Smooth muscle cell (in vitro differentiated cells): Measurements from ENCODE around the gene C5AR1. TPM values are rescaled to one million over a fixed set of nuclear protein-coding genes. Genes with fewer than 3 reads are reported as not detected.
"Not testable (repeated sequence)": the region's sequence is repeated elsewhere in the genome, so short reads cannot be mapped to it uniquely, and the experiment has no call there.

Experiments used
- DNase-seq: peaks from one replicate; lab custom pipeline; 2025; ENCODE audit not compliant: unreplicated experiment; lab: John Stamatoyannopoulos, UW
- H2AFZ ChIP-seq: fragments of 200-600 bp; sonication (generic); 2 replicates; pipeline ENCODE4 v1.6.0; 2016; ENCODE audit warnings: antibody characterized with exemption, low read depth, mild to moderate bottlenecking
- H3F3A ChIP-seq: fragments of 200-600 bp; sonication (generic); 2 replicates; pipeline ENCODE4 v1.6.0; 2017; ENCODE audit warnings: antibody characterized with exemption, low read depth
- H3K27ac ChIP-seq: fragments of 200-600 bp; sonication (generic); 2 replicates; pipeline ENCODE4 v1.5.1; 2016; ENCODE audit warnings: low read depth, mild to moderate bottlenecking
- H3K27me3 ChIP-seq: fragments of 200-600 bp; sonication (generic); 2 replicates; pipeline ENCODE4 v1.6.1; 2016; ENCODE audit warnings: low read depth, mild to moderate bottlenecking
- H3K36me3 ChIP-seq: fragments of 200-600 bp; sonication (generic); 2 replicates; pipeline ENCODE4 v1.5.1; 2016; ENCODE audit warnings: low read depth
- H3K4me1 ChIP-seq: fragments of 200-600 bp; sonication (generic); 2 replicates; pipeline ENCODE4 v1.5.1; 2016; ENCODE audit warnings: low read depth
- H3K4me2 ChIP-seq: fragments of 200-600 bp; sonication (generic); 2 replicates; pipeline ENCODE4 v1.6.0; 2016; ENCODE audit warnings: mild to moderate bottlenecking
- H3K4me3 ChIP-seq: fragments of 200-600 bp; sonication (generic); 2 replicates; pipeline ENCODE4 v1.5.1; 2016; ENCODE audit warnings: mild to moderate bottlenecking
- H3K79me2 ChIP-seq: fragments of 200-600 bp; sonication (generic); 2 replicates; pipeline ENCODE4 v1.6.0; 2016; ENCODE audit warnings: low read depth, mild to moderate bottlenecking
- H3K9ac ChIP-seq: fragments of 200-600 bp; sonication (generic); 2 replicates; pipeline ENCODE4 v1.6.0; 2016; ENCODE audit warnings: low read depth
- H3K9me3 ChIP-seq: fragments of 200-600 bp; sonication (generic); replicated peaks from 2 replicates; pipeline ENCODE4 v1.5.1; 2016; ENCODE audit warnings: low read depth
- H4K20me1 ChIP-seq: fragments of 200-600 bp; sonication (generic); 2 replicates; pipeline ENCODE4 v1.6.0; 2016; ENCODE audit warnings: low read depth
- CTCF ChIP-seq: fragments of 200-600 bp; sonication (generic); IDR thresholded peaks from 2 replicates; pipeline ENCODE4 v1.5.1; 2017; ENCODE audit warnings: borderline replicate concordance, mild to moderate bottlenecking, antibody characterized with exemption; ENCODE audit not compliant: insufficient read depth, poor library complexity, severe bottlenecking
- WGBS: methylation state at CpG from one replicate; pipeline ENCODE4 v1.1.7; 2016; ENCODE audit warnings: low lambda C conversion rate; 5-methylcytosine and 5-hydroxymethylcytosine counted together
- polyA plus RNA-seq: library from polyadenylated mRNA; unstranded; fragments of >200 nt; fragmentation: Nextera tagmentation; extraction: Ambion mirVana; gene quantifications from 2 replicates; pipeline ENCODE4 v1.2.1, GENCODE V29; 2016
- total RNA-seq: library from RNA; depleted of rRNA; stranded (reverse); fragments of >200 nt; gene quantifications from 2 replicates; pipeline ENCODE4 v1.2.3, GENCODE V29; 2014

C5AR1 gene
- total RNA-seq (0.49 and 1.6 TPM in 2 replicates), polyA plus RNA-seq (0.48 and 1.1 TPM in 2 replicates)

- Histone ChIP-seq H4K20me1 (no peaks in the 10 kb centered on the region), H3F3A (no peaks in the 10 kb centered on the region), H3K27ac (no peak within 1 kb of the TSS), H3K4me1 (no peaks in the 10 kb centered on the region), H3K79me2 (no peaks in the 10 kb centered on the region), H3K9me3 (no peaks in the 10 kb centered on the region), H3K36me3 (no peaks in the 10 kb centered on the region), H2AFZ (no peak within 1 kb of the TSS), H3K4me3 (no peak within 1 kb of the TSS), H3K9ac (no peak within 1 kb of the TSS), H3K4me2 (no peak within 1 kb of the TSS), H3K27me3 (no peaks in the 10 kb centered on the region)
- 82% methylated on average over 12 of the region's 12 CpGs for WGBS
- no peak for DNase-seq
- TF ChIP-seq CTCF = no peak
Observed at GRCh38 chr19:47309608-47310007, at the start of gene C5AR1. TSS of gene C5AR1 (plus strand) at chr19:47309861. CDS start at chr19:47309896, 35 bp downstream.

- Histone ChIP-seq H4K20me1 (peaks cover 36% of the 10 kb centered on the region), H2AFZ (no peak overlapping the region), H3K27me3 (no peaks in the 10 kb centered on the region), H3F3A (no peaks in the 10 kb centered on the region), H3K4me1 (peaks cover 15% of the 10 kb centered on the region), H3K27ac (no peak overlapping the region), H3K9me3 (no peaks in the 10 kb centered on the region), H3K36me3 (peaks cover 8% of the 10 kb centered on the region), H3K4me3 (no peak overlapping the region), H3K9ac (no peak overlapping the region), H3K79me2 (peaks cover 50% of the 10 kb centered on the region), H3K4me2 (peak overlapping the region; percentile 12)
- no peak for TF ChIP-seq CTCF
- no peak for DNase-seq
- 97% methylated on average over 14 of the region's 17 CpGs for WGBS
Observed at GRCh38 chr19:47260476-47260875, 49.2 kb upstream of the C5AR1 start.

- not testable (repeated sequence) for H3K4me2 ChIP-seq, H3K27ac ChIP-seq, H3K4me3 ChIP-seq, H3K9me3 ChIP-seq, DNase-seq, H3K9ac ChIP-seq, H2AFZ ChIP-seq, H3K36me3 ChIP-seq, H3K27me3 ChIP-seq, H3F3A ChIP-seq
- H4K20me1 ChIP-seq = peaks cover 47% of the 10 kb centered on the region
- H3K4me1 ChIP-seq = peaks cover 15% of the 10 kb centered on the region
- WGBS = 98% methylated on average over 14 of the region's 14 CpGs
- peaks cover 50% of the 10 kb centered on the region for H3K79me2 ChIP-seq
Observed at GRCh38 chr19:47261946-47262793, 47.5 kb upstream of the C5AR1 start.

GRCh38 chr19:47264629-47265028 lies 45.0 kb upstream of the C5AR1 start:
- 98% methylated on average over 30 of the region's 30 CpGs for WGBS
- Histone ChIP-seq H3K27me3 (no peaks in the 10 kb centered on the region), H3K4me2 (no peak overlapping the region), H3K9me3 (no peaks in the 10 kb centered on the region), H3K9ac (no peak overlapping the region), H3K4me3 (no peak overlapping the region), H4K20me1 (peaks cover 52% of the 10 kb centered on the region), H3K27ac (no peak overlapping the region), H3K79me2 (peaks cover 32% of the 10 kb centered on the region), H2AFZ (no peak overlapping the region), H3K36me3 (peaks cover 9% of the 10 kb centered on the region), H3K4me1 (no peaks in the 10 kb centered on the region), H3F3A (peaks cover 3% of the 10 kb centered on the region)
- no peak for DNase-seq
- TF ChIP-seq CTCF = no peak
